Kidney (tissue), 14 donors: ENCODE measurements around the gene C2CD2. TPM values are rescaled to one million over a fixed set of nuclear protein-coding genes. Genes with fewer than 3 reads are reported as not detected.

ENCODE experiments used
- DNase-seq, 5 donors: peaks; one replicate each; pipeline ENCODE4 v3.0.0-alpha.2; 2013 to 2020
- FAIRE-seq: peaks from 2 replicates; lab custom pipeline; 2012; peaks lifted over from hg19 to GRCh38; lab: Jason Lieb, UNC
- H3K27ac ChIP-seq, 2 donors: one replicate each; pipeline ENCODE4 v1.7.0; 2013; ENCODE audit warnings: low read depth in 2 of 2, low read length in 2 of 2, inconsistent platforms in 1 of 2
- H3K27me3 ChIP-seq: one replicate; pipeline ENCODE4 v1.7.1; 2013; ENCODE audit warnings: low read length, inconsistent platforms; ENCODE audit not compliant: control insufficient read depth, insufficient read depth
- H3K36me3 ChIP-seq, 3 donors: one replicate each; pipeline versions ENCODE4 v1.7.0 to v1.7.1; 2013; ENCODE audit warnings: low read length in 3 of 3, control low read depth in 1 of 3, inconsistent platforms in 1 of 3; ENCODE audit not compliant: insufficient read depth in 3 of 3, control insufficient read depth in 2 of 3
- H3K4me1 ChIP-seq, 3 donors: one replicate each; pipeline versions ENCODE4 v1.7.0 to v1.7.1; 2013; ENCODE audit warnings: low read length in 3 of 3, inconsistent platforms in 1 of 3, low read depth in 1 of 3; ENCODE audit not compliant: control insufficient read depth in 2 of 3, insufficient read depth in 2 of 3
- H3K4me3 ChIP-seq, 3 donors: one replicate each; pipeline versions ENCODE4 v1.7.0 to v1.8.1; 2013; ENCODE audit warnings: low read length in 3 of 3, control low read depth in 1 of 3, inconsistent platforms in 1 of 3
- H3K9ac ChIP-seq, 3 donors: one replicate each; pipeline versions ENCODE4 v1.7.0 to v1.7.1; 2013; ENCODE audit warnings: low read length in 3 of 3, control low read depth in 1 of 3, inconsistent platforms in 1 of 3
- H3K9me3 ChIP-seq, 3 donors: one replicate each; pipeline versions ENCODE4 v1.7.0 to v1.7.1; 2013; ENCODE audit warnings: low read length in 3 of 3, control low read depth in 1 of 3, inconsistent platforms in 1 of 3; ENCODE audit not compliant: control insufficient read depth in 2 of 3, insufficient read depth in 1 of 3
- CTCF ChIP-seq: IDR thresholded peaks from 3 replicates; pipeline ENCODE4 v1.5.1; 2012; ENCODE audit warnings: mild to moderate bottlenecking, moderate library complexity, borderline replicate concordance; ENCODE audit not compliant: insufficient read depth; ENCODE audit errors: extremely low read depth
- intact Hi-C: fragments of 100-400 bp; cut with DNase I; formaldehyde crosslinking; loops from one replicate; pipeline ENCODE4 v1.11.1; 2022
- polyA plus RNA-seq: library from polyadenylated mRNA; stranded (reverse); fragments of 350-450 nt; fragmentation: Illumina TruSeq; extraction: RNeasy Lipid Tissue Mini Kit (QIAGEN cat#74804); gene quantifications from one replicate; pipeline ENCODE4 v1.2.3, GENCODE V29; 2014; ENCODE audit warnings: low read depth, low replicate concordance; ENCODE audit not compliant: insufficient read depth
- total RNA-seq: library from RNA; stranded (reverse); fragmentation: NEBNext Ultra II Directional; extraction: Animal tissue kit (Norgen Biotek cat#: 25700); gene quantifications from one replicate; pipeline ENCODE4 v1.2.1, GENCODE V29; 2021
- donor health status: control.
- donor health status: control.
- donor health status: control.
- donor health status: control.
- donor health status: control.
- donor health status: DM: yes; HTN: yes; CAD: no.
- donor health status: Normal renal cell carcinoma (clear cell type).

C2CD2 gene
- total and polyA plus RNA-seq, 2 donors from 2014 or later: 7.6 to 25.6 TPM

GRCh38 chr21:41918561-41919358 is 35.1 kb downstream of the C2CD2 start:
- H3K9me3 ChIP-seq: no peaks in the 10 kb centered on the region
- DNase-seq (no peak), FAIRE-seq (no peak)
- TF ChIP-seq CTCF: no peak
- H3K27me3 ChIP-seq: no peaks in the 10 kb centered on the region
- H3K9ac ChIP-seq: no peak overlapping the region
- no peak overlapping the region for H3K27ac ChIP-seq
- peaks cover 0 to 5% (median 0%) of the 10 kb centered on the region in 3 donors for H3K4me1 ChIP-seq
- no peak overlapping the region for H3K4me3 ChIP-seq
- H3K36me3 ChIP-seq: peaks cover 4 to 7% (median 6%) of the 10 kb centered on the region in 3 donors
- intact Hi-C loops: no loop called here

- Histone ChIP-seq H3K9me3 (no peaks in the 10 kb centered on the region), H3K27ac (no peak overlapping the region), H3K4me3 (no peak overlapping the region), H3K4me1 (peaks cover 0 to 3% (median 0%) of the 10 kb centered on the region in 3 donors), H3K27me3 (no peaks in the 10 kb centered on the region), H3K36me3 (peaks cover 6 to 7% (median 6%) of the 10 kb centered on the region in 3 donors), H3K9ac (no peak overlapping the region)
- no peak for TF ChIP-seq CTCF
- intact Hi-C loops: no loop called here
- no peak for DNase-seq
- FAIRE-seq: no peak
Observed at GRCh38 chr21:41917531-41917930, 36.3 kb downstream of the C2CD2 start.

GRCh38 chr21:41916888-41917433 is 36.9 kb downstream of the C2CD2 start:
- DNase-seq (no peak), FAIRE-seq (no peak)
- H3K36me3 ChIP-seq: peaks cover 6 to 7% (median 6%) of the 10 kb centered on the region in 3 donors
- no peaks in the 10 kb centered on the region for H3K9me3 ChIP-seq
- peaks cover 0 to 3% (median 0%) of the 10 kb centered on the region in 3 donors for H3K4me1 ChIP-seq
- no peak overlapping the region for H3K27ac ChIP-seq
- intact Hi-C loops: no loop called here
- H3K4me3 ChIP-seq: no peak overlapping the region
- no peaks in the 10 kb centered on the region for H3K27me3 ChIP-seq
- no peak for TF ChIP-seq CTCF
- H3K9ac ChIP-seq: peak overlapping the region in 1 of 3 donors; percentile 8
